ENCODE data around the gene PAN3.

Gene PAN3

GRCh38 chr13:28229522-28230411 lies 91.4 kb downstream of the PAN3 start:
- no peak for DNase-seq

GRCh38 chr13:28231642-28232041 lies 93.3 kb downstream of the PAN3 start:
- no peak for DNase-seq

GRCh38 chr13:28237944-28238343 lies 99.6 kb downstream of the PAN3 start:
- DNase-seq = no peak

GRCh38 chr13:28239374-28239773 lies 101.0 kb downstream of the PAN3 start:
- no peak for DNase-seq

- no peak for DNase-seq
Observed at GRCh38 chr13:28245465-28245864, 107.1 kb downstream of the PAN3 start.

GRCh38 chr13:28246891-28247290 lies 108.5 kb downstream of the PAN3 start:
- DNase-seq = no peak

- no peak for DNase-seq
Observed at GRCh38 chr13:28248080-28248479, 109.7 kb downstream of the PAN3 start.

GRCh38 chr13:28250542-28250941 lies 112.2 kb downstream of the PAN3 start:
- no peak for DNase-seq

GRCh38 chr13:28251466-28251865 lies 113.1 kb downstream of the PAN3 start:
- DNase-seq = no peak

GRCh38 chr13:28252547-28252946 lies 114.2 kb downstream of the PAN3 start:
- no peak for DNase-seq

GRCh38 chr13:28257305-28257704 lies 119.0 kb downstream of the PAN3 start:
- no peak for DNase-seq

GRCh38 chr13:28258417-28258816 lies 120.1 kb downstream of the PAN3 start:
- DNase-seq = no peak

- DNase-seq = no peak
Observed at GRCh38 chr13:28267497-28267896, 129.2 kb downstream of the PAN3 start.

GRCh38 chr13:28268800-28269223 lies 130.5 kb downstream of the PAN3 start:
- DNase-seq = no peak

GRCh38 chr13:28271056-28271840 lies 132.9 kb downstream of the PAN3 start:
- DNase-seq = no peak

GRCh38 chr13:28273919-28274318 lies 135.6 kb downstream of the PAN3 start:
- DNase-seq = peak; percentile 4 to 18

GRCh38 chr13:28282451-28282850 lies 144.1 kb downstream of the PAN3 start:
- DNase-seq = no peak

- no peak for DNase-seq
Observed at GRCh38 chr13:28283600-28283999, 145.3 kb downstream of the PAN3 start.

GRCh38 chr13:28286263-28286662 lies 147.9 kb downstream of the PAN3 start:
- DNase-seq = no peak

GRCh38 chr13:28297341-28297740 lies 159.0 kb downstream of the PAN3 start:
- no peak for DNase-seq

- DNase-seq = no peak
Observed at GRCh38 chr13:28299916-28300315, 161.6 kb downstream of the PAN3 start.

- no peak for DNase-seq
Observed at GRCh38 chr13:28301839-28302238, 163.5 kb downstream of the PAN3 start.

GRCh38 chr13:28306325-28306724 lies 168.0 kb downstream of the PAN3 start:
- DNase-seq = no peak

- no peak for DNase-seq
Observed at GRCh38 chr13:28313579-28313978, 175.2 kb downstream of the PAN3 start.
